ENCODE results near the gene CACNA2D3. TPM values are rescaled to one million over a fixed set of nuclear protein-coding genes. Genes with fewer than 3 reads are reported as not detected.

CACNA2D3 gene
- total RNA-seq, 1 donor from 2014 or later: not detected

GRCh38 chr3:54983266-54984099 is 861.1 kb downstream of the CACNA2D3 start:
- H3K27me3 Mint-ChIP-seq (ENCODE audit: low read depth): no peaks in the 10 kb centered on the region
- H3K36me3 Mint-ChIP-seq (ENCODE audit: low read depth): no peaks in the 10 kb centered on the region
- TF ChIP-seq CTCF (IDR thresholded peaks at IDR 0.05): no peak
- no peaks in the 10 kb centered on the region for H3K9me3 Mint-ChIP-seq (ENCODE audit: low read depth)
- H3K4me3 Mint-ChIP-seq (ENCODE audit: unreplicated experiment): no peak overlapping the region
- no peak overlapping the region for H3K27ac Mint-ChIP-seq (ENCODE audit: unreplicated experiment)
- DNase-seq (ENCODE audit: low spot score): no peak
- peaks cover 11% of the 10 kb centered on the region for H3K4me1 Mint-ChIP-seq (ENCODE audit: low read depth)

- Mint-ChIP-seq H3K27me3 (ENCODE audit: low read depth) (no peaks in the 10 kb centered on the region), H3K36me3 (ENCODE audit: low read depth) (no peaks in the 10 kb centered on the region), H3K27ac (ENCODE audit: unreplicated experiment) (no peak overlapping the region), H3K9me3 (ENCODE audit: low read depth) (no peaks in the 10 kb centered on the region), H3K4me3 (ENCODE audit: unreplicated experiment) (no peak overlapping the region), H3K4me1 (ENCODE audit: low read depth) (peaks cover 20% of the 10 kb centered on the region)
- DNase-seq (ENCODE audit: low spot score): no peak
- no peak for TF ChIP-seq CTCF (IDR thresholded peaks at IDR 0.05)
Measured at GRCh38 chr3:54985856-54986255, 863.5 kb downstream of the CACNA2D3 start.

- Mint-ChIP-seq H3K4me1 (ENCODE audit: low read depth) (peaks cover 20% of the 10 kb centered on the region), H3K27ac (ENCODE audit: unreplicated experiment) (no peak overlapping the region), H3K27me3 (ENCODE audit: low read depth) (no peaks in the 10 kb centered on the region)
Measured at GRCh38 chr3:54986294-54986693, 863.9 kb downstream of the CACNA2D3 start.

GRCh38 chr3:54987719-54988118 is 865.4 kb downstream of the CACNA2D3 start:
- H3K4me3 Mint-ChIP-seq (ENCODE audit: unreplicated experiment): no peak overlapping the region
- no peaks in the 10 kb centered on the region for H3K9me3 Mint-ChIP-seq (ENCODE audit: low read depth)
- no peak for TF ChIP-seq CTCF (IDR thresholded peaks at IDR 0.05)
- H3K27me3 Mint-ChIP-seq (ENCODE audit: low read depth): no peaks in the 10 kb centered on the region
- H3K36me3 Mint-ChIP-seq (ENCODE audit: low read depth): no peaks in the 10 kb centered on the region
- no peak for DNase-seq (ENCODE audit: low spot score)
- no peak overlapping the region for H3K27ac Mint-ChIP-seq (ENCODE audit: unreplicated experiment)
- peaks cover 20% of the 10 kb centered on the region for H3K4me1 Mint-ChIP-seq (ENCODE audit: low read depth)

More at GRCh38 chr3:54986294-54986693, 863.9 kb downstream of the CACNA2D3 start:
- DNase-seq (ENCODE audit: low spot score): no peak
- H3K4me3 Mint-ChIP-seq (ENCODE audit: unreplicated experiment): no peak overlapping the region
- H3K36me3 Mint-ChIP-seq (ENCODE audit: low read depth): no peaks in the 10 kb centered on the region
- TF ChIP-seq CTCF (IDR thresholded peaks at IDR 0.05): no peak
- no peaks in the 10 kb centered on the region for H3K9me3 Mint-ChIP-seq (ENCODE audit: low read depth)

GRCh38 chr3:54988302-54988837 is 866.0 kb downstream of the CACNA2D3 start:
- DNase-seq (ENCODE audit: low spot score): no peak
- H3K36me3 Mint-ChIP-seq (ENCODE audit: low read depth): no peaks in the 10 kb centered on the region
- H3K27me3 Mint-ChIP-seq (ENCODE audit: low read depth): no peaks in the 10 kb centered on the region
- no peak for TF ChIP-seq CTCF (IDR thresholded peaks at IDR 0.05)
- peaks cover 20% of the 10 kb centered on the region for H3K4me1 Mint-ChIP-seq (ENCODE audit: low read depth)
- H3K9me3 Mint-ChIP-seq (ENCODE audit: low read depth): no peaks in the 10 kb centered on the region
- peak overlapping the region; percentile 67 for H3K27ac Mint-ChIP-seq (ENCODE audit: unreplicated experiment)
- no peak overlapping the region for H3K4me3 Mint-ChIP-seq (ENCODE audit: unreplicated experiment)

Measured in chondrocyte (in vitro differentiated cells).